Anterior cingulate cortex (tissue), 58 donors: ENCODE results near the gene IRF7.
A peak's percentile ranks its signal among the peaks of the same experiment; 100 is the strongest.
"Not testable (repeated sequence)": the region's sequence is repeated elsewhere in the genome, so short reads cannot be mapped to it uniquely, and the experiment has no call there.

Source experiments
- DNase-seq, 58 donors: peaks; one replicate each; lab custom pipeline; 2025; lab: John Stamatoyannopoulos, UW

The IRF7 gene

DNA sequence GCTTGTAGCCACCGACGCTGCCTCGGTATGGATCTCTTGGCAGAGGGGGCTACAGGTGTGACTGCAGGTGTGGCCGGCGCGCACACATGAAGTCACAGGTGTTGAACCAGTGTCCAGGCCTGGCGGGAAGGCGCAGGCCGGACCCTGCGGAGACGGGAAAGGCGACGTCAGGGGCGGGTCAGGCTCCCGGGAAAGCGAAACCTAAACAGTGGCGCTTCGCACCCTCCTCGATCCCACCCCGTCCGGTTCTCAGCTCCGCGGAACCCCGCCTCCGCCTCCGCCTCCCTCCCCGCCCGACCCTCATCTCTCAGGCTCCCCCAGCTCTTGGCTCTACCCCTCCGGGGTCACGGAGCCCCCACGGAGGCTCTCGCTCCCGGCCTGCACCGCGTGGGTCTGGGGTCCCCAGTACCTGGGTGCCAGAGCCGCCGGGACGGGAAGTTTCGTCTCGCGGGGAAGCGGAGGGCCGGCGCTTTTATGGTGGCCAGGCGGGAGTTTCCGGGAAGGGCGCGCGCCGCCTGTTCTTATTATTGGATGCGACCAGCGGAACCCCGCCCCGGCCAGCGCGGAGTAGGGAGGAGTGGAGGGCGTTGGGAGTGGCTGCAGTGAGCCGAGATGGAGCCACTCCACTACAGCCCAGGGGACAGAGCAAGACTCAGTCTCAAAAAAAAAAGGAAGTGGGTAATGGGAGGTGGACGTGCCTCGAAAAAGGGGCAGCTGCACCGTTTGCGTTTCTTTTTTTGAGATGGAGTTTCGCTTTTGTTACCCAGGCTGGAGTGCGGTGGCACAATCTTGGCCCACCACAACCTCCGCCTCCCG, at the start of gene IRF7:
Gene IRF7 (minus strand): TSS at position 447 of the 816 bp plus-strand sequence. CDS start 586 bp downstream, outside the sequence.
- peak in 55 of 58 donors; percentile 11 to 89 (median 76) for DNase-seq

DNA sequence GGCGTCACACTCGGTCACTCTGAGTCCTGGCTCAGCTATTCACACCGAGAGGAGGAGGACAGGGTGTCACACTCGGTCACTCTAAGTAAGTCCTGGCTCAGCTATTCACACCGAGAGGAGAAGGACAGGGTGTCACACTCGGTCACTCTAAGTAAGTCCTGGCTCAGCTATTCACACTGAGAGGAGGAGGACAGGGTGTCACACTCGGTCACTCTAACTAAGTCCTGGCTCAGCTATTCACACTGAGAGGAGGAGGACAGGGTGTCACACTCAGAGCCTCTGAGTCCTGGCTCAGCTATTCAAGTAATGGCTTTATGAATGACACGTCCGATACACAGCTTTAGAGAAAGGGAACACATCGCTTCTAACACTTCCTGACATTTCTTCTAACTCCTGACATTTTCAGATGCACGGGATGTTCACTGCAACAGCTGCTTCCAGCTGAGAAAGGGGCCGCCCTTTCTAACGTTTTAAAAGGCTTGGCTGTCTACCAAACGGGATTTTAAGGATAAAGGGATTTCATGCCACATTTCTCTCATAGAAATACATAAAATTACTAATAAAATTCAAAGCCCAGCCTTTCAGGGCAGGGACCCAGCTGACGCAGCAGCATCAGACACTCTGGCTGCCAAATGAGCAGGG, 49.4 kb upstream of the IRF7 start:
- DNase-seq: no peak

DNA sequence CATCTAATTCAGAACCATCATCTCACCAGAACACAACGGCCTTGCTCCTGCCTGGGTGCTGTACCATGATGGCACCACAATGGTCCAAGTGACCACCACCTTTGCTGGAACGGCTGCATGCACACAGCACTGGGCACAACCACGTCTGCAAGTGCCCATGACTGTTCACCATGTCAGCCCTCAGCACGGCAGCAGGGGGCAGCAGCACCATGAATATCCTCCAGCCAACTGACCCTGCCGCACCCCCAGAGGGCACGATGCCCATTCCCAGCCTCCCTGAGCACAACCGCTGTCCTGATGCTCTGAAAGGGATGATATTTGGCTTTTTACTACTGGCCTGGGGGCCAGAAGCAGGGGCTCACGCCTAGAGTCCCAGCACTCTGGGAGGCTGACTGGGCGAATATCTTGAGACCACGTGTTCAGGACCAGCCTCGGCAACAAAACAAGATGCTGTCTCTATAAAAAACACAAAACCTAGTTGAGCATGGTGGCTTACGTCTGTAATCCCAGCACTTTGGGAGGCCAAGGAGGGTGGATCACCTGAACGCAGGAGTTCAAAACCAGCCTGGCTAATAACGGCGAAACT, 47.0 kb upstream of the IRF7 start:
- peak in 38 of 58 donors; percentile 7 to 68 (median 40) for DNase-seq

DNA sequence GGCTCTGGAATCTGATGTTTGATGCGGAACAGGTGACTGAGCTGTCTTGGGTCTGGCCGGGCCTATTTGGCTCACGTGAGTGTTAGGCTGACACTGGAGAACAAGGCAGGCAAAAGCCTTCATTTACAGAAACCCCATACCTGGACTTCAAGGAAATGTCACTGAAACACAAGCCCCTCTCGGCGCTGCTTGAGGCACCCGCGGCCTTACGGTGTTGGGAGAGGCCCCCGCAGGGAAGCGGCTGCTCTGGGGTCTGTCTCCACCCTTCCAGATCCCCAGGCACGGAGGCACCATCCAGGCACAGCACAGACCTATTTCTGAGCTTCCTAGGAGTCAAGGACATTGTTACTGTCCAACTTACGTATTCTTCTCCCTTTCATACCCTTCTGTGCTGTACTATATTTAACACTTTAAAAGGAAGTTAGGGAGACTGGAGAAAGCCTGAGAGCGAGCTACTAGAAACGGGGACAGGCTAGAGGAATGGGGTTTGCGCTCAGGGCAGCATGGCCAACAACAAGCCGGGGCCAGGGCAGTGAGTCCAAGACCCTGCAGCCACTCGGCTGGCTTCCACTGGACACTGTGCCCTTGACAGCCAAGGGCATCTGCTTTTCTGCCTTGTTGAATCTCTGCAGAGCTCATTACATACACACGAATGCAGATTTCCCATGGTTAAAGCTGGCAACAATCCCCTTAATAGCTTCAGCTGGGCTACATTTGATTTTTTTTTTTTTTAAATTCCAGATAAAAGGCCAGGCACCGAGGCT, 45.1 kb upstream of the IRF7 start:
- no peak for DNase-seq

DNA sequence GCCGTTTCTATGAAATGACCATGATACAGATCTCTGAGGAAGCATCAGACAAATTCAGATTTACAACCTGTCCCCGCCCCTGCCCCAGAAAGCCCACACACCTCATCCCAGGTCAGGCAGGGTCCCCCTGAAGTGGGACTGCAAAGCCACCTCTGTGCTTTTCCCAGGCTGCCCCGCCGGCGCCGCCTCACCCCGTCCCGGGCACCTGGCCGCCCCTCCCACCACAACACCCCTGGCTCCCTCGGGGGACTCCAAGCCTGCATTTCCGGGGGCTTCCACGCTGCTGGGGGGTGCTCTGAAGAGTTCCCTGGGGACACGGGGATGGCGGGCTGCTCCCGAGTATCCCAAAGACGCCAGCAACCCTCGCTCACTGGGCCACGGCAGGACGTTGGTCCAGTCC, 44.5 kb upstream of the IRF7 start:
- no peak for DNase-seq

DNA sequence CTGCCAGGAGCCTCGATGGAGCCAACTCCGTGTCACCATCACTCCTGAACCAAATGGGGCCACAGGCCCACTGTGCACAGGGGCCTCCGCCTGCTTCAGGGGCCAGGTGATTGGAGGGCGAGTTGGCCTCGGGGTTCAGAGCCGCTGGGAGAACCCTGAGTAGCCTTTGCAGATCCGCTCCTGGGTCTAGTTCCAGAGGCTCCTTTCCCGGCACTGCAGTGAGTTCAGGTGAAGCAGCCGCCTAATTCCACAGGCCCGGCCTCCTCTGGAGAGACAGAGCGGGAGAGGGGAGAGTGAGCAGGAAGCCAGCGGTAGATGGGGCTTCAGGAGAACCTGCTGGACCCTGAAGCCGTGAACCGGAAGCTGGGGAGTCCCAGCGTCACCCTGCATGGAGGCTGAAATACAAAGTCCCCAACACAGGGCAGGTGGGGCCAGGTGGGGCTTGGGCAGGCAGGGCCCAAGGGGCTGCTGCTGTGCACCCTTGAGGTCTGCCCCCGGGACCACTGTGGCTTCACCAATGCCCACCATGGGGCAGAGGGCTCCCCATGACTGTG, 43.9 kb upstream of the IRF7 start:
- DNase-seq: no peak

DNA sequence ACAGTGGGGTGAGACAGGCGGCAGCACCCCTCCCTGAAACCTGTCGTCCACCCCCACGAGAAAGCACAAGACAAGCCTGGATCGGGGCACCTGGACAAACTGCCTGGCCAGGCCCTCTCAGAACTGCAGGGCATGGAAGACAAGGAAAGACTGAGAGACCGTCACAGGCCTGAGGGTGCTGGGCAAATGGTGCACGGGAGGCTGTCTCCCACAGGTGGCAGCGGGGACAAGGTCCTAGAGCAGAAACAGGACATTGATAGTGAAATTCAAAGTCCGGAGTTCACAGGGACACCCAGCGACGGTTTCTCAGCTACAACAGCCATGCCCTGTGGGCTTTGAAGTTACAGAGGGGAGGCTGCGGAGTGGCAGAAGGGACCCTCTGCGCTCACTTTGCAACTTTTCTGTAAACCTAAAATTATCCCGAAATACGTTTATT, 42.0 kb upstream of the IRF7 start:
- no peak for DNase-seq

DNA sequence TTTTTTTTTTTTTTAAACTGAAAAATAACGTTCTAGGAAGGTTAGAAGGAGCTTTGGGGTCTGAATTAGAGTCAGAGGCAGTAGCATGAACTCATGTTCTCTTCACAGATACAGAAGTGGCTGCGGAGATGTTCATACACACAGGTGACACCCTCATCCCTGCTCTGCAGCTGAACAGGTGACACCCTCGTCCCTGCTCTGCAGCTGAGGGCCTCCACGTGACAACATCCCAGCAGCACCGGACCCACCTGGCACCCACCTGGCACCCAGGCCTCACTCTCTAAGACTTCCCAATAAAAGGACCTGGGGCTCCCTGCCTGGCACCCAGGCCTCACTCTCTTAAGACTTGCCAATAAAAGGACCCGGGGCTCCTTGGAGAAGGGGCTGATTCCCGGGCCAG, 41.1 kb upstream of the IRF7 start:
- no peak for DNase-seq

DNA sequence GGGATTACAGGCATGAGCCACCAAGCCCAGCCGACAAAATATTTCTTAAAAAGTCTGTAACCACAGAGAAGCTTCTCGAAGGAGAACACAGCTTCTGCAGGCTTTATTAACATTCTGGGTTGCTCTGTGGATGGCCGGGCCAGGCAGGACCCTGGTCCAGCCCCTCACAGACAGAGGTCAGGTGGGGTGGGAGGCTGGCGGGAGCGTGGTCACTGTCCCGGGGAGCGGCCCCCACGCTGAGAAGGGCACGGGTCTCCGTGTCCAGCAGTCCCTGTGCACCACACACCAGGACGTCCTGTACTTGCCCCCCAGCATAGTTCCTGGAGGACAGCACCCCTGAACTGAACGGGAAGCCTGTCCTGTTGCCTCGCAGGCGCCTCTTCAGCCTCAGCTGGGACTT, 40.7 kb upstream of the IRF7 start:
- DNase-seq: no peak

DNA sequence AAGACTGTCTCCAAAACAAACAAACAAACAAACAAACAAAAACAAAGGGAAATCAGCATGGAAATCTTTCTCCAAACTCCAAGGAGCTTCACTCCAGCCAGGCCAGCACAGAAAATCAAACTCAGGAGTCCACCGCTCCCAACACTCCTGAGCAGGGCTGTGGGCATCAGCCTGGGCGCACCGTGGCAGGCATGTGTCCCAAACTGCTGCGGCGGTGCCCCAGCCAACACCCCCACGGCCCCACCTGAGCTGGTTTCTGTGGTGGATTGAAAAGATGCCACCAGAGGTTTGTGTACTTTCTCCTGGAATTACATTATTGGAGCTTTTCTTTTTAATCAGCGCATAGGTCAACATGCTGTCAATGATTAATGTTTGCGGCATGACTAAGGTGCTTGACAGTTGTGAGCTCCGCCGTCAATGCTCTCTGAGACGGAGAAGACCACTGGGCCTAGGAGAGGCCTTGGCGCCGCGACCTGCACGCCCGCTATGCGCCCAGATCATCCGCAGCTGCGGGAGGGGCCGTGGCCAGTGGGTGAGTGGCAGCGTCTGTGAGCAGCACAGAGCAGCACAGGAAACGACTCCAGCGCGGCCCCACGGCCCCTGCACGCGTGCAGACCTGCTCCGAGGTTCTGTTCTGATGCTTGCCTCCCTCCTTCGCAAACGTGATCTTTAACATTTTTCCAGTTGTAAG, 39.4 kb upstream of the IRF7 start:
- DNase-seq: no peak

DNA sequence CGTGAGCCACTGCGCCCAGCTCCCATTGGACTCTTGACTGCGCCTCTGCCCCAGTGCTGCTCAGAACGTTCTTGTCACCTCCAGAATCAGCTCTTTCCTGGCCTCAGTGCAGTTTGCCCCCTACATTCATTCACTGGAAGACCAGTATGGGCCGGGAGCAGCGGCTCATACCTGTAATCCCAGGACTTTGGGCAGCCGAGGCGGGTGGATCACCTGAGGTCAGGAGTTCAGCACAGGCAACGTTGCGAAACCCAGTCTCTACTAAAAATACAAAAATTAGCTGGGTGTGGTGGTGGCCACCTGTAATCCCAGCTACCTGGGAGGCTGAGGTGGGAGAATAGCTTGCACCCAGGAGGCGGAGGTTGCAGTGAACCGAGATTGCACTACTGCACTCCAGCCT, 38.7 kb upstream of the IRF7 start:
- DNase-seq: not testable (repeated sequence)

DNA sequence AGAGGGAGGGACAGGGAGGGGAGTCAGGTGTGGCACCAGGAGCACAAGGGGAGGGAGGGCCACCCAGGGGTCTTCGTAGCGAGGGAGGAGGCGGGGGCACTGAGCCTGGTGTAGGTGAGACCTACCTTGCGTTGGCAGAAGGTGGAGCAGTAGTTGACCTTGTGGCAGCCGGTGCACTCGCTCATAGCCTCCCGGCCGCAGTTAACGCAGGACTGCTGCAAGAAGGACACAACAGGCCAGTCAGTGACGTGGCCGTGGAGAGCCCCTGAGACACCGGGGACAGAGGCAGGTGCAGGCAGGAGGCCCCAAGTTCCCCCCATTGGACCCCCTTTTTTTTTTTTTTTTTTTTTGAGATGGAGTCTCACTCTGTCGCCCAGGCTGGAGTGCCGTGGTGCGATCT, 38.1 kb upstream of the IRF7 start:
- DNase-seq: no peak

DNA sequence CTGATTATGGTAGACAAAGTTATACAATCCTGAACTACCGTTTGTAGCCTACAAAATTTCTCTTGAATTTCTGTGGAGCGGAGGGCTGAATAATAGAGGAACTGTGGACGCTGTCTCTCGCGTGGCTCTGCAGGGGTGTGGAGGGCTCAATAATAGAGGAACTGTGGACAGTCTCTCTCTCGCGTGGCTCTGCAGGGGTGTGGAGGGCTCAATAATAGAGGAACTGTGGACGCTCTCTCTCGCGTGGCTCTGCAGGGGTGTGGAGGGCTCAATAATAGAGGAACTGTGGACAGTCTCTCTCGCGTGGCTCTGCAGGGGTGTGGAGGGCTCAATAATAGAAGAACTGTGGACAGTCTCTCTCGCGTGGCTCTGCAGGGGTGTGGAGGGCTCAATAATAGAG, 37.4 kb upstream of the IRF7 start:
- DNase-seq: not testable (repeated sequence)

DNA sequence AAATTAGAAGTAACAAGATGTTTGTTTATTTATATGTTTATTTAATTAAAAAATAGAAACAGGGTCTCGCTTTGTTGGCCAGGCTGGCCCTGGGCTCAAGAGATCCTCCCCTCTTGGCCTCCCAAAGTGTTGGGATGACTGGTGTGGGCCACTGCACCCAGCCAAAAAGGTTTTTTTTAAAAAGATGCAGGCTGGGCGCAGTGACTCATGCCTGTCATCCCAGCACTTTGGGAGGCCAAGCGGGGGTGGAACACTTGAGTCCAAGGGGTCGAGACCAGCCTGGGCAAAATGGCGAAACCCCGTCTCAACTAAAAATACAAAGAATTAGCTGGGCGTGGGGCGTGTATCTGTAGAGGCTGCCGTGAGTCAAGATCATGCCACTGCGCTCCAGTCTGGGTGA, 34.7 kb upstream of the IRF7 start:
- no peak for DNase-seq

DNA sequence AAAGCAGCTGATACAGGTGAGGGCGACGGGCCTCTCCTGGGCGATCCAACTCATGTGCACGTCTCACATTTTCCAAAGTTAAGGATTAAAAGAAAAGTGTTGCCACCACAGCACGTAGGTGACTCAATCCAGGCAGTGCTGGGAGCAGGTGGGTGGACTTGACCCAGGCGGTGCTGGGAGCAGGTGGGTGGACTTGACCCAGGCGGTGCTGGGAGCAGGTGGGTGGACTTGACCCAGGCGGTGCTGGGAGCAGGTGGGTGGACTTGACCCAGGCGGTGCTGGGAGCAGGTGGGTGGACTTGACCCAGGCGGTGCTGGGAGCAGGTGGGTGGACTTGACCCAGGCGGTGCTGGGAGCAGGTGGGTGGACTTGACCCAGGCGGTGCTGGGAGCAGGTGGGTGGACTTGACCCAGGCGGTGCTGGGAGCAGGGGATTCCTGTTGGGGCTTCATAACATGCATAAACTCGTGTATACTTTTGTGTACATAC, 32.0 kb upstream of the IRF7 start:
- not testable (repeated sequence) for DNase-seq

DNA sequence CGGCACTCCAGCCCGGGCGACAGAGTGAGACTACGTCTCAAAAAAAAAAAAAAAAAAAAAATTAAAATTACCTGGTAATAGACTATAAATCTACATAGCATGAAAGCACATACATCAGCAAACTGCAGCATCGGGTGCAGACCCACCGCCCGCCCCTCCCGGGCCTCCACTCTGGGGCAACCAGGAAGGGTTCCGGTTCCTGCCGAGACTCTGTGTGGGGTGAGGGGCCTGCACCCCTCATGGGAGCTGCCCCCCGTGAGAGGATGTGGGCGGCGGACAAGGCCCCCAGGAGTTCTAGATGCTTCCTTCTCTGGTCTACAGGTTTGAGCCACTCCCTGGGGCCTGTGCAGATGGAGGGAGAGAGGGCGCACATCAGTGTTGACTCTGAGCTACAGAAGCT, 30.5 kb upstream of the IRF7 start:
- DNase-seq: no peak

DNA sequence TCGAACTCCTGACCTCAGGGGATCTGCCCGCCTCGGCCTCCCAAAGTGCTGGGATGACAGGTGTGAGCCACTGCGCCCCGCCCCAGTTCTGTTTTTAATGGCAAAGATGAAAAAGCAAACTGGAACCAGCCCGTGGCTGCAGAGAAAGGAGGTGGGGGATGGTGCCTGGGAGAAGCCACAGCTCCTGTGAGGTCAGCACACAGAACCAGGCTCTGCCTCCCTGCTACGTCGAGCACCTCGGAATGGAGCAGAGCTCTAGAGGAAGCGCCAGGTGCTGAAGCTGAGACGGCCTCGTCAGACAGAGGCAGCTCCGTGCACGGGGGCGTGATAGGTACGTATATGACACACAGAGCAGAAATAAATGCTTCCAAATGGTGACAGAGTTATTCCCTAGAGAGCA, 29.8 kb upstream of the IRF7 start:
- DNase-seq: peak in 1 of 58 donors; percentile 49

DNA sequence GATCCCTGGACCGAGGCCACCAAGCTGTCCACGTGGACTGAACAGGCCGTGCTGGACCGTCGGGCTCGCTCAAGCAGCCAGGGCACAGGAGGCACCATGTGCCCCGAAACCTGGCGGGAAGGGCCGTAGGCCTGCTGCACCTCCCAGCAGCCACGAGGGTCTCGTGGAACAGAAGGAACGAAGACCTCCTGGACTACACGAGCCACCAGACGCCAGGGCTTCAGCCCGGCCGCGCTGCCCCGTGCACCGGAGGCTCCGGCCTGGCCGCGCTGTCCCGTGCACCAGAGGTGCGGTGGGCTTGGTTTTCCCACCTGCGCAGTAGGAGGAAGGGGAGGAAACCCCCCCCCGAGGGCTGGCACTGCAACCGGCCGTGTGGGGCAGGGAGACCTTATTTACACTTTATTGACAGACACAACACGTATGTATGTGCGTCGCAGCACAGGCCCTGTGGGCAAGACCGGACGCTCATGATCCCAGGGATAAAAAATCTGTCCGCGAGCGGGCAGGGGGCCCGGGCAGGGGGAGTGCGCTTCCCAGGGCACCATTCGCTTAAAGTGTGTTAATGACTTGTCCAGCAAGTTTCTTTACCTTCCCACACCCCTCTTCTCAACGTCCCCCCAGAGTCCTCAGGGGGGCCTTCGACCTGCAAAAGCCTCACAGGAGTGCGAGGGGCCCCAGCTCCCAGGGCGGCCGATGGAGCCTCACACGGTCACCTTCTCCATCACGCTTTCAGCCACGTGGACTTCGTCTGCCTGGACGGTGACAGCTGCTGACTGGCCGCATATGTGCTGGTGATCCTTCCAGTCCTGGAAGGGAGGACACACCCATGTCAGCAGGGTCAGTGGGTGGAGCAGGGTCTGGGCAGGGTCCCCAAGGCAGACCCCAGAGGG, 28.3 kb upstream of the IRF7 start:
- no peak for DNase-seq

DNA sequence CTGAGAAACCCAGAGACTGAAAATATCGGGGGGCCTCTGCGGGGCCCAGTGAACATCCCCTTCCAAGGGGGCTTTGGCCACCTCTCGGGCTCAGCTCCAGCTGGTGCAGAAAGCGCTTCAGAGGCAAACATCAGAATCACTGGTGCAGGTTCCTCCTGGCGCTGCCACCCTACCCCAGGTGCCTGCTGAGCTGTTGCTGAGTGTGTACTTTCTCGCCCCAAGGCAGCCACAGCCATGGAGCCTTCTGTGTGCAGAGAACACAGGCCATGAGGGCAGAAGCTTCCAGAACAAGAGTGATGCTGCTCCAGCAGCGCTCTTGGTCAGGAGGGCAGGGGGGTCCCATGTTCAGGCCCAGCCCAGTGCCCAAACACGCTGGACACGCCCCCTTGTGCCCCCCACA, 27.6 kb upstream of the IRF7 start:
- no peak for DNase-seq
